ENCODE results near the gene HSPA4. TPM values are rescaled to one million over a fixed set of nuclear protein-coding genes. Genes with fewer than 3 reads are reported as not detected.

HSPA4 gene
- total RNA-seq, 1 experiment from 2014 or later: 70.6 TPM

DNA sequence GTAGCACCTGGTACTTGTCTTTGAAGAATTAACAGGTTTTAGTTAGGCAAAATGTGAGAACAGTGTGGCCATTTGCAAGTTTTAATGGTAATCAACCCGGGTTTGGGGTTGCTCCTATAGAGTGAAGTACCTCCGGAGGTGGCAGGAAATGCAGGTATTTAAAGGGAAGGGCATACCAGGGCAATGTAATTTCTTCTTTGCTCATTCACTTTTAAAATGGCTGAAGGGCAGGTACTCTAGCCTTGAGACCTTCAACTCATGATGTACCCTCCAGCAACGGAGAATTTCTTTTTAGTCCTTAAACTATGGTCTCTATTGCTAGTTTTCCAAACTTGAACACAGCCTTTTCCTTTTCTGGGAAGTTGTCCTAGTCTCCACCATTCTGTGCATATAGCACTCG is 1.3 kb upstream of the HSPA4 start:
- no TSS peak for BruUV-seq (replicated peaks)
- Histone ChIP-seq H3K9me3 (ENCODE audit: low read length) (no peaks in the 10 kb centered on the region), H3K4me1 (ENCODE audit: insufficient read depth, low read length) (peaks cover 28% of the 10 kb centered on the region), H3K4me2 (ENCODE audit: low read length) (peak overlapping the region; percentile 91), H3K9ac (ENCODE audit: low read length) (no peak overlapping the region), H3F3A (ENCODE audit: low read length, unreplicated experiment) (no peaks in the 10 kb centered on the region), H3K27me3 (ENCODE audit: low read length) (no peaks in the 10 kb centered on the region), H3K36me3 (ENCODE audit: low read depth, low read length) (no peaks in the 10 kb centered on the region), H3K4me3 (ENCODE audit: low read length) (no peak overlapping the region), H3K27ac (ENCODE audit: low read length) (no peak overlapping the region), H3K9me2 (replicated peaks; ENCODE audit: low read length) (no peaks in the 10 kb centered on the region), H3K79me2 (ENCODE audit: low read length) (peaks cover 47% of the 10 kb centered on the region), H2AFZ (ENCODE audit: low read length) (no peak overlapping the region), H4K20me1 (ENCODE audit: low read length) (peaks cover 20% of the 10 kb centered on the region)
- ATAC-seq (no peak), DNase-seq (no peak)
- no peak for TF ChIP-seq EZH2 (IDR thresholded peaks at IDR 0.05; ENCODE audit: low read length, unreplicated experiment)
- TF ChIP-seq EZH2phosphoT487 (IDR thresholded peaks at IDR 0.05; ENCODE audit: borderline replicate concordance, low read length): no peak
- TF ChIP-seq, protein P1, sequence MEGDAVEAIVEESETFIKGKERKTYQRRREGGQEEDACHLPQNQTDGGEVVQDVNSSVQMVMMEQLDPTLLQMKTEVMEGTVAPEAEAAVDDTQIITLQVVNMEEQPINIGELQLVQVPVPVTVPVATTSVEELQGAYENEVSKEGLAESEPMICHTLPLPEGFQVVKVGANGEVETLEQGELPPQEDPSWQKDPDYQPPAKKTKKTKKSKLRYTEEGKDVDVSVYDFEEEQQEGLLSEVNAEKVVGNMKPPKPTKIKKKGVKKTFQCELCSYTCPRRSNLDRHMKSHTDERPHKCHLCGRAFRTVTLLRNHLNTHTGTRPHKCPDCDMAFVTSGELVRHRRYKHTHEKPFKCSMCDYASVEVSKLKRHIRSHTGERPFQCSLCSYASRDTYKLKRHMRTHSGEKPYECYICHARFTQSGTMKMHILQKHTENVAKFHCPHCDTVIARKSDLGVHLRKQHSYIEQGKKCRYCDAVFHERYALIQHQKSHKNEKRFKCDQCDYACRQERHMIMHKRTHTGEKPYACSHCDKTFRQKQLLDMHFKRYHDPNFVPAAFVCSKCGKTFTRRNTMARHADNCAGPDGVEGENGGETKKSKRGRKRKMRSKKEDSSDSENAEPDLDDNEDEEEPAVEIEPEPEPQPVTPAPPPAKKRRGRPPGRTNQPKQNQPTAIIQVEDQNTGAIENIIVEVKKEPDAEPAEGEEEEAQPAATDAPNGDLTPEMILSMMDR (conservative IDR thresholded peaks at IDR 0.05; ENCODE audit: low read depth, low read length): no peak
- CTCF ChIA-PET: no interaction called here
- intact Hi-C loops (cut with micrococcal nuclease): no loop called here
- POLR2A ChIA-PET (ENCODE audit: unreplicated experiment): no interaction called here

DNA sequence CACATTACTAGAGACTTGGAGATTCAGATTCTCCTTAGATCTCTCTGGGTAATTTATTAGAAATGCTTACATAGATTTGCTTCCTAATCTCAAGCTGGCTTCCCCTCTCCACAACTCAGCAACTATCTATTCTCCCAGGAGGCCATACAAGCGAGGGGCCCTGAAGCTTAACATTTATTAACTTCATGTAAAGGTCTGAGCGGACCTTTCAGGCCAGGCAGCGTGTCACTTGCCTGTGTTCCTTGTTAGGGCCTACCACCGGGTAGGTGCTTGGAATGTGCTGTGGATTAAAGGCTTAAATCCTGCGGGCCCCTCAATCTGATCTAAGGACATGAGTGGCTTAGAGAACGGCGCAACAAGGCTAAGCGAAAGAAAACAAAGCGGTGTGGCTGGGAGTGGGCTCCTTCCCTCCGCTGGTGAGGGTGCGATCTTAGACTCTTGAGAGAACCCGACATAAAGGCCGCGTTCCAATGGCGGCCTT is 712 bp upstream of the HSPA4 start:
- Histone ChIP-seq H3K9me2 (replicated peaks; ENCODE audit: low read length) (no peaks in the 10 kb centered on the region), H3F3A (ENCODE audit: low read length, unreplicated experiment) (no peaks in the 10 kb centered on the region), H2AFZ (ENCODE audit: low read length) (peak overlapping the region; percentile 91), H3K27ac (ENCODE audit: low read length) (peak overlapping the region; percentile 82), H3K4me2 (ENCODE audit: low read length) (peak overlapping the region; percentile 91), H3K4me1 (ENCODE audit: insufficient read depth, low read length) (peaks cover 28% of the 10 kb centered on the region), H3K79me2 (ENCODE audit: low read length) (peaks cover 53% of the 10 kb centered on the region), H3K4me3 (ENCODE audit: low read length) (peak overlapping the region; percentile 97), H3K36me3 (ENCODE audit: low read depth, low read length) (no peaks in the 10 kb centered on the region), H4K20me1 (ENCODE audit: low read length) (peaks cover 22% of the 10 kb centered on the region), H3K27me3 (ENCODE audit: low read length) (no peaks in the 10 kb centered on the region), H3K9ac (ENCODE audit: low read length) (peak overlapping the region; percentile 99), H3K9me3 (ENCODE audit: low read length) (no peaks in the 10 kb centered on the region)
- ChIA-PET CTCF (no interaction called here), POLR2A (ENCODE audit: unreplicated experiment) (interaction anchor here (0.5 to 1.0 kb wide), 3 partner anchors 71 to 1436 kb away, joined by 4 to 5 read pairs (median 5); partner anchors contain the start of gene AFF4)
- ATAC-seq: no peak
- TF ChIP-seq, protein P1 (conservative IDR thresholded peaks at IDR 0.05; ENCODE audit: low read depth, low read length): no peak
- TF ChIP-seq EZH2 (IDR thresholded peaks at IDR 0.05; ENCODE audit: low read length, unreplicated experiment): no peak
- TF ChIP-seq EZH2phosphoT487 (IDR thresholded peaks at IDR 0.05; ENCODE audit: borderline replicate concordance, low read length): no peak
- no peak for DNase-seq
- intact Hi-C loops (cut with micrococcal nuclease): no loop called here
- BruUV-seq (replicated peaks): TSS peak; percentile 93
